Esophagus squamous epithelium (tissue), 4 donors: Measurements from ENCODE around the gene CDYL.

Experiments
- POLR2A ChIP-seq, 4 donors: fragments of 450-650 bp; IDR thresholded peaks; one replicate each; pipeline ENCODE4 v1.6.1; 2017; ENCODE audit warnings: antibody characterized with exemption in 4 of 4, mild to moderate bottlenecking in 4 of 4, moderate library complexity in 3 of 4
- TF ChIP-seq, protein P1 (sequence below), 6 experiments: fragments of 450-650 bp in 4 of 6; fragments of 200-600 bp in 2 of 6; sonication (generic) in 2 of 6; IDR thresholded peaks; one replicate each; pipeline ENCODE4 v1.5.1; 2016 to 2019; ENCODE audit warnings: antibody characterized with exemption in 6 of 6, mild to moderate bottlenecking in 4 of 6, moderate library complexity in 4 of 6

DNA sequence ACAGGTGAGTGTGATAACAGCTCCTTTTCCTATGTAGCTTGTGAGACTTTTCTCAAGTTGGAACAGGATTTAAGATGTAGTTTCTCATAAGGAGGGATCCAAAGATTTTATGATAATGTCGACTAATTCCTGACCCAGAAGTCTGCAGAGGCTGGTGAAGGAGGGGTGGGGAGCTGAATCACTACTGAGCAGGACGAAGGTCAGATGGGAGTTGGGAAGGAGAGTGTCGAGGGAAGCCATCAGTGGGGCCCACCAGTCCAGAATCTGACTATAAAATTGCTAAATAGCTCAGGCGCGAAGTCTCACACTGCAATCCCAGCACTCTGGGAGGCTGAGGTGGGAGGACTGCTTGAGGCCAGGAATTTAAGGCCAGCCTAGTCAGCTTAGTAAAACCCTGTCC lies 32.3 kb upstream of the CDYL start:
- no peak for TF ChIP-seq POLR2A (IDR thresholded peaks at IDR 0.05)
- TF ChIP-seq, protein P1, sequence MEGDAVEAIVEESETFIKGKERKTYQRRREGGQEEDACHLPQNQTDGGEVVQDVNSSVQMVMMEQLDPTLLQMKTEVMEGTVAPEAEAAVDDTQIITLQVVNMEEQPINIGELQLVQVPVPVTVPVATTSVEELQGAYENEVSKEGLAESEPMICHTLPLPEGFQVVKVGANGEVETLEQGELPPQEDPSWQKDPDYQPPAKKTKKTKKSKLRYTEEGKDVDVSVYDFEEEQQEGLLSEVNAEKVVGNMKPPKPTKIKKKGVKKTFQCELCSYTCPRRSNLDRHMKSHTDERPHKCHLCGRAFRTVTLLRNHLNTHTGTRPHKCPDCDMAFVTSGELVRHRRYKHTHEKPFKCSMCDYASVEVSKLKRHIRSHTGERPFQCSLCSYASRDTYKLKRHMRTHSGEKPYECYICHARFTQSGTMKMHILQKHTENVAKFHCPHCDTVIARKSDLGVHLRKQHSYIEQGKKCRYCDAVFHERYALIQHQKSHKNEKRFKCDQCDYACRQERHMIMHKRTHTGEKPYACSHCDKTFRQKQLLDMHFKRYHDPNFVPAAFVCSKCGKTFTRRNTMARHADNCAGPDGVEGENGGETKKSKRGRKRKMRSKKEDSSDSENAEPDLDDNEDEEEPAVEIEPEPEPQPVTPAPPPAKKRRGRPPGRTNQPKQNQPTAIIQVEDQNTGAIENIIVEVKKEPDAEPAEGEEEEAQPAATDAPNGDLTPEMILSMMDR (IDR thresholded peaks at IDR 0.05) = no peak
